ENCODE results near the gene PRICKLE2. TPM values are rescaled to one million over a fixed set of nuclear protein-coding genes. Genes with fewer than 3 reads are reported as not detected.

PRICKLE2 gene
- total RNA-seq, 1 donor from 2014 or later, result 24.7 TPM

- Mint-ChIP-seq H3K4me3 (ENCODE audit: unreplicated experiment) (peak overlapping the region; percentile 10), H3K27me3 (ENCODE audit: unreplicated experiment) (no peaks in the 10 kb centered on the region), H3K36me3 (ENCODE audit: unreplicated experiment) (no peaks in the 10 kb centered on the region), H3K27ac (ENCODE audit: unreplicated experiment) (peak overlapping the region; percentile 91), H3K4me1 (ENCODE audit: unreplicated experiment) (peaks cover 83% of the 10 kb centered on the region), H3K9me3 (ENCODE audit: unreplicated experiment) (no peaks in the 10 kb centered on the region)
- DNase-seq (ENCODE audit: extremely low spot score, unreplicated experiment), result no peak
- no peak for TF ChIP-seq CTCF (IDR thresholded peaks at IDR 0.05)
Observed at GRCh38 chr3:64220161-64220914, 4.9 kb downstream of the PRICKLE2 start.

GRCh38 chr3:64218746-64219145 is 6.5 kb downstream of the PRICKLE2 start:
- TF ChIP-seq CTCF (IDR thresholded peaks at IDR 0.05), result no peak
- Mint-ChIP-seq H3K4me1 (ENCODE audit: unreplicated experiment) (peaks cover 83% of the 10 kb centered on the region), H3K9me3 (ENCODE audit: unreplicated experiment) (no peaks in the 10 kb centered on the region), H3K4me3 (ENCODE audit: unreplicated experiment) (no peak overlapping the region), H3K27me3 (ENCODE audit: unreplicated experiment) (no peaks in the 10 kb centered on the region), H3K27ac (ENCODE audit: unreplicated experiment) (no peak overlapping the region), H3K36me3 (ENCODE audit: unreplicated experiment) (no peaks in the 10 kb centered on the region)
- DNase-seq (ENCODE audit: extremely low spot score, unreplicated experiment), result no peak

- Mint-ChIP-seq H3K27ac (ENCODE audit: unreplicated experiment) (no peak overlapping the region), H3K36me3 (ENCODE audit: unreplicated experiment) (no peaks in the 10 kb centered on the region), H3K4me1 (ENCODE audit: unreplicated experiment) (peaks cover 81% of the 10 kb centered on the region), H3K9me3 (ENCODE audit: unreplicated experiment) (no peaks in the 10 kb centered on the region), H3K4me3 (ENCODE audit: unreplicated experiment) (no peak overlapping the region), H3K27me3 (ENCODE audit: unreplicated experiment) (no peaks in the 10 kb centered on the region)
- TF ChIP-seq CTCF (IDR thresholded peaks at IDR 0.05), result no peak
- no peak for DNase-seq (ENCODE audit: extremely low spot score, unreplicated experiment)
Observed at GRCh38 chr3:64218329-64218728, 6.9 kb downstream of the PRICKLE2 start.

- Mint-ChIP-seq H3K36me3 (ENCODE audit: unreplicated experiment) (no peaks in the 10 kb centered on the region), H3K27ac (ENCODE audit: unreplicated experiment) (peak overlapping the region; percentile 81), H3K9me3 (ENCODE audit: unreplicated experiment) (no peaks in the 10 kb centered on the region), H3K27me3 (ENCODE audit: unreplicated experiment) (no peaks in the 10 kb centered on the region), H3K4me1 (ENCODE audit: unreplicated experiment) (peaks cover 66% of the 10 kb centered on the region), H3K4me3 (ENCODE audit: unreplicated experiment) (peak overlapping the region; percentile 16)
- no peak for DNase-seq (ENCODE audit: extremely low spot score, unreplicated experiment)
- TF ChIP-seq CTCF (IDR thresholded peaks at IDR 0.05), result no peak
Observed at GRCh38 chr3:64216274-64217147, 8.8 kb downstream of the PRICKLE2 start.

- H3K4me1 Mint-ChIP-seq (ENCODE audit: unreplicated experiment), result peaks cover 57% of the 10 kb centered on the region
- H3K4me3 Mint-ChIP-seq (ENCODE audit: unreplicated experiment), result no peak overlapping the region
- no peaks in the 10 kb centered on the region for H3K27me3 Mint-ChIP-seq (ENCODE audit: unreplicated experiment)
- no peak for DNase-seq (ENCODE audit: extremely low spot score, unreplicated experiment)
- H3K9me3 Mint-ChIP-seq (ENCODE audit: unreplicated experiment), result no peaks in the 10 kb centered on the region
- peaks cover 2% of the 10 kb centered on the region for H3K36me3 Mint-ChIP-seq (ENCODE audit: unreplicated experiment)
- TF ChIP-seq CTCF (IDR thresholded peaks at IDR 0.05), result no peak
- H3K27ac Mint-ChIP-seq (ENCODE audit: unreplicated experiment), result no peak overlapping the region
Observed at GRCh38 chr3:64215559-64215958, 9.7 kb downstream of the PRICKLE2 start.
